Pancreas (tissue), 10 donors: ENCODE results near the gene GDF9. TPM values are rescaled to one million over a fixed set of nuclear protein-coding genes. Genes with fewer than 3 reads are reported as not detected.

Source experiments
- ATAC-seq, 4 donors: fragments of 200-7000 bp; cut with Tn5 transposase; one replicate each; pipeline versions ENCODE4 v1.8.0 to v1.9.1; 2020; ENCODE audit warnings: mild to moderate bottlenecking in 4 of 4, moderate library complexity in 4 of 4
- DNase-seq, 6 donors: peaks; one replicate each; pipeline ENCODE4 v3.0.0-alpha.2; 2020
- FAIRE-seq: peaks from 2 replicates; lab custom pipeline; 2012; peaks lifted over from hg19 to GRCh38; lab: Jason Lieb, UNC
- H3K27ac ChIP-seq, 4 donors: fragments of 200-600 bp; sonication (generic); 1 replicate in 3 of 4; 2 replicates in 1 of 4; pipeline versions ENCODE4 v1.5.0 to v1.8.0; 2020
- H3K27me3 ChIP-seq, 4 donors: fragments of 200-600 bp; one replicate each; pipeline ENCODE4 v1.8.0; 2021
- H3K36me3 ChIP-seq, 3 donors: fragments of 200-600 bp; sonication (generic) in 1 of 3; one replicate each; pipeline versions ENCODE4 v1.5.0 to v1.8.0; 2020 to 2021
- H3K4me1 ChIP-seq, 3 donors: fragments of 200-600 bp; one replicate each; pipeline ENCODE4 v1.8.0; 2021
- H3K4me3 ChIP-seq, 4 donors: fragments of 200-600 bp; sonication (generic) in 2 of 4; one replicate each; pipeline versions ENCODE4 v1.5.0 to v1.8.0; 2020 to 2021
- H3K9me3 ChIP-seq, 4 donors: fragments of 200-600 bp; one replicate each; pipeline ENCODE4 v1.8.0; 2021
- WGBS, 2 donors: extraction: QIAGEN DNeasy Blood & Tissue Kit; methylation state at CpG; one replicate each; pipeline ENCODE4 v1.1.7; 2013; 5-methylcytosine and 5-hydroxymethylcytosine counted together
- intact Hi-C, 3 donors: fragments of 100-400 bp; cut with DNase I; formaldehyde crosslinking; loops; one replicate each; pipeline versions ENCODE4 v1.11.1 to v1.14.2; 2022
- polyA plus RNA-seq, 2 donors: library from polyadenylated mRNA; stranded (reverse); fragments of 200-250 nt; gene quantifications; one replicate each; pipeline ENCODE4 v1.2.3, GENCODE V29; 2013
- total RNA-seq, 6 donors: library from RNA; stranded (reverse); fragmentation: NEBNext Ultra II Directional in 4 of 6; extraction: Animal tissue kit (Norgen Biotek cat#: 25700) in 4 of 6; gene quantifications; one replicate each; pipeline versions ENCODE4 v1.2.1 to v1.2.4, GENCODE V29; 2021 to 2023
- TF ChIP-seq, protein P1 (sequence below), 4 donors: fragments of 200-600 bp; sonication (generic) in 3 of 4; IDR thresholded peaks; one replicate each; pipeline versions ENCODE4 v1.5.0 to v1.8.0; 2021; ENCODE audit warnings: antibody characterized with exemption in 4 of 4
- donor health status: healthy with polysubstance abuse.
- donor health status: DM: no; HTN: no; CAD: no; lungs with moderate emphysema.
- donor health status: DM: no; HTN: no; CAD: no.
- donor health status: control.
- donor health status: control.
- donor health status: Bipolar disorder and iron deficiency.
- donor health status: DM: yes; HTN: yes; CAD: no.
- donor health status: DM: no; HTN: no; CAD: no.
- donor health status: DM: no; HTN: no; CAD: no.
- donor health status: DM: yes; HTN: yes; CAD: no.

The GDF9 gene
- total and polyA plus RNA-seq, 8 donors, result 0.19 to 1.1 (median 0.34) TPM

GRCh38 chr5:132872788-132873118 is 6.5 kb upstream of the GDF9 start:
- intact Hi-C loops, result no loop called here
- ATAC-seq (no peak), DNase-seq (no peak), FAIRE-seq (no peak)
- peaks cover 7 to 23% (median 12%) of the 10 kb centered on the region in 3 donors for H3K4me1 ChIP-seq
- TF ChIP-seq, protein P1, sequence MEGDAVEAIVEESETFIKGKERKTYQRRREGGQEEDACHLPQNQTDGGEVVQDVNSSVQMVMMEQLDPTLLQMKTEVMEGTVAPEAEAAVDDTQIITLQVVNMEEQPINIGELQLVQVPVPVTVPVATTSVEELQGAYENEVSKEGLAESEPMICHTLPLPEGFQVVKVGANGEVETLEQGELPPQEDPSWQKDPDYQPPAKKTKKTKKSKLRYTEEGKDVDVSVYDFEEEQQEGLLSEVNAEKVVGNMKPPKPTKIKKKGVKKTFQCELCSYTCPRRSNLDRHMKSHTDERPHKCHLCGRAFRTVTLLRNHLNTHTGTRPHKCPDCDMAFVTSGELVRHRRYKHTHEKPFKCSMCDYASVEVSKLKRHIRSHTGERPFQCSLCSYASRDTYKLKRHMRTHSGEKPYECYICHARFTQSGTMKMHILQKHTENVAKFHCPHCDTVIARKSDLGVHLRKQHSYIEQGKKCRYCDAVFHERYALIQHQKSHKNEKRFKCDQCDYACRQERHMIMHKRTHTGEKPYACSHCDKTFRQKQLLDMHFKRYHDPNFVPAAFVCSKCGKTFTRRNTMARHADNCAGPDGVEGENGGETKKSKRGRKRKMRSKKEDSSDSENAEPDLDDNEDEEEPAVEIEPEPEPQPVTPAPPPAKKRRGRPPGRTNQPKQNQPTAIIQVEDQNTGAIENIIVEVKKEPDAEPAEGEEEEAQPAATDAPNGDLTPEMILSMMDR (IDR thresholded peaks at IDR 0.05), result no peak
- no peaks in the 10 kb centered on the region for H3K9me3 ChIP-seq
- peak overlapping the region; percentile 54 to 75 (median 67) for H3K27ac ChIP-seq
- WGBS, 2 donors, result 91 to 93% methylated on average over 1 of the region's 1 CpG
- H3K27me3 ChIP-seq, result no peaks in the 10 kb centered on the region
- no peak overlapping the region for H3K4me3 ChIP-seq
- peaks cover 0 to 5% (median 0%) of the 10 kb centered on the region in 3 donors for H3K36me3 ChIP-seq

GRCh38 chr5:132871459-132872284 is 5.4 kb upstream of the GDF9 start:
- H3K9me3 ChIP-seq, result no peaks in the 10 kb centered on the region
- no peak for DNase-seq
- peaks cover 0 to 3% (median 0%) of the 10 kb centered on the region in 3 donors for H3K36me3 ChIP-seq
- H3K4me1 ChIP-seq, result peaks cover 7 to 31% (median 12%) of the 10 kb centered on the region in 3 donors
- no peak overlapping the region for H3K4me3 ChIP-seq
- no peak for ATAC-seq
- H3K27ac ChIP-seq, result peak overlapping the region in 3 of 4 donors; percentile 54 to 75 (median 75)
- 82 to 83% methylated on average over 5 of the region's 5 CpGs for WGBS, 2 donors
- no peaks in the 10 kb centered on the region for H3K27me3 ChIP-seq
- no peak for FAIRE-seq
- TF ChIP-seq, protein P1 (IDR thresholded peaks at IDR 0.05), result no peak
- intact Hi-C loops, result no loop called here

DNA sequence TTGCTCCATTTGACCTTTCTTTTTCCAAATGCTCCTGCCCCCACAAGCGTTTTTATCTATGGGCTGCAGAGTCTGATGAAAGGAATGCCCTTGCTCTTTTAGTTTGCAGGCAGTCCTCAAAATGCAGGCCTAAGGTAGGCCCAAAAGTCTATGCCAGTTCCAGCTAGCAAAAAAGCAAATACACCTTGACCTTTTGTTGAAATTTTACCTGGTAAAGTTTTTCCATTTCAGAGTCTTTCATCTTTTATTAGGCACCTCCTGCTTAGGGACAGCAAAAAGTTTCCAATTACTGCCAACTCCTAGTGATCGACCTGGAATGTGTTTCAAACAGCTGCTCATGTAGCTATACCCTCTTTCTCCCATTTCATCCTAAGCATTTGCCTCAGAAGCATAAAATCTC is 4.5 kb upstream of the GDF9 start:
- H3K36me3 ChIP-seq, result peaks cover 0 to 3% (median 0%) of the 10 kb centered on the region in 3 donors
- no peak for ATAC-seq

GRCh38 chr5:132868754-132869153 is 2.5 kb upstream of the GDF9 start:
- intact Hi-C loops, result no loop called here
- 82 to 87% methylated on average over 4 of the region's 4 CpGs for WGBS, 2 donors
- Histone ChIP-seq H3K9me3 (no peaks in the 10 kb centered on the region), H3K27ac (no peak overlapping the region), H3K27me3 (no peaks in the 10 kb centered on the region), H3K4me3 (no peak overlapping the region), H3K4me1 (peaks cover 7 to 30% (median 12%) of the 10 kb centered on the region in 3 donors), H3K36me3 (peaks cover 0 to 3% (median 0%) of the 10 kb centered on the region in 3 donors)
- DNase-seq (no peak), FAIRE-seq (no peak), ATAC-seq (no peak)
- TF ChIP-seq, protein P1 (IDR thresholded peaks at IDR 0.05), result no peak

More for the DNA sequence above, 4.5 kb upstream of the GDF9 start:
- intact Hi-C loops, result no loop called here
- TF ChIP-seq, protein P1 (IDR thresholded peaks at IDR 0.05), result no peak
- Histone ChIP-seq H3K27me3 (no peaks in the 10 kb centered on the region), H3K9me3 (no peaks in the 10 kb centered on the region), H3K4me3 (no peak overlapping the region), H3K4me1 (peaks cover 7 to 31% (median 12%) of the 10 kb centered on the region in 3 donors), H3K27ac (peak overlapping the region in 1 of 4 donors; percentile 5)
- WGBS, 2 donors, result 25 to 29% methylated on average over 2 of the region's 2 CpGs
- no peak for FAIRE-seq
- no peak for DNase-seq

DNA sequence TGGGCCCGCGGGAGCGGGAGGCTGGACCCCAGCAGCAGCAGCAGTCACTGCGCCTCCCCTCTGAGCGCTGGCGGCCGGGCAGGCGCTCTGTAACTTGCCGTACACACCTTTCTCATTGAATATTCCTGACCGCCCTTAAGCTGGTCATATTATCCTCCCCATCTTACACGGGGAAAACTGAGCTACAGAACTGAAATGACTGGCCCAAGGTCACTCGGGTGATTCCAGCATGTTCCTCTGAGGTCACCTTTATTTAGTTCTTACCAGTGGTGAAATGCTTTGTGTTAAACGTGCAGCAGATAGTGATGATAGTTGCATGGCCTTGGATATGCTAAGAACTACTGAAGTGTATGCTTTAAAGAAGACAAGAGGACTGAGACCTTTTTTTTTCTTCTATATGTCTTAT is 780 bp upstream of the GDF9 start:
- peak in 1 of 4 donors; percentile 14 for ATAC-seq
- TF ChIP-seq, protein P1 (IDR thresholded peaks at IDR 0.05), result no peak
- FAIRE-seq, result no peak
- Histone ChIP-seq H3K4me1 (peaks cover 0 to 17% (median under 1%) of the 10 kb centered on the region in 3 donors), H3K4me3 (peak overlapping the region; percentile 62 to 90 (median 76)), H3K36me3 (peaks cover 0 to 3% (median 0%) of the 10 kb centered on the region in 3 donors), H3K27me3 (no peaks in the 10 kb centered on the region), H3K27ac (peak overlapping the region; percentile 91 to 96 (median 94)), H3K9me3 (no peaks in the 10 kb centered on the region)
- no peak for DNase-seq
- WGBS, 2 donors, result 0 to 1% methylated on average over 13 of the region's 13 CpGs
- intact Hi-C loops, result no loop called here
